OCI-LY7 (cell line): ENCODE data around the gene WRAP73. TPM values are rescaled to one million over a fixed set of nuclear protein-coding genes. Genes with fewer than 3 reads are reported as not detected.

Experiments
- BruUV-seq: library from RNA; stranded (reverse); fragments of 400-500 nt; replicated peaks from 2 replicates; lab custom pipeline; 2021; lab: Mats Ljungman, UMichigan
- CTCF ChIA-PET: fragments of 300-600 bp; sonication (Branson Sonifier 250); formaldehyde crosslinking; loops from one replicate; lab custom pipeline; 2022; ENCODE audit warnings: antibody characterized with exemption; ENCODE audit not compliant: unreplicated experiment; lab: Charles Lee
- POLR2A ChIA-PET: fragments of 300-600 bp; sonication (Branson Sonifier 250); formaldehyde crosslinking; loops from one replicate; lab custom pipeline; 2022; ENCODE audit warnings: antibody characterized with exemption; lab: Charles Lee
- DNase-seq: peaks from one replicate; pipeline ENCODE4 v3.0.0-alpha.2; 2015; ENCODE audit warnings: low spot score
- H2AFZ ChIP-seq: fragments of 200-600 bp; sonication (generic), shearing (Covaris generic); 2 replicates; pipeline ENCODE4 v1.6.1; 2014; ENCODE audit warnings: mild to moderate bottlenecking, antibody characterized with exemption, low read length, moderate library complexity
- H3K27ac ChIP-seq: fragments of 200-600 bp; sonication (generic); 2 replicates; pipeline ENCODE4 v1.5.1; 2014; ENCODE audit warnings: mixed run types, low read depth, mild to moderate bottlenecking, moderate library complexity, low read length, inconsistent platforms; ENCODE audit not compliant: poor library complexity, severe bottlenecking
- H3K36me3 ChIP-seq: fragments of 200-600 bp; sonication (generic); 2 replicates; pipeline ENCODE4 v1.6.1; 2014; ENCODE audit warnings: mild to moderate bottlenecking, antibody characterized with exemption, low read length, moderate library complexity, mixed read lengths; ENCODE audit not compliant: insufficient read depth
- H3K4me1 ChIP-seq: fragments of 200-600 bp; sonication (generic); 2 replicates; pipeline ENCODE4 v1.5.1; 2014; ENCODE audit warnings: mild to moderate bottlenecking, low read length; ENCODE audit not compliant: insufficient read depth, poor library complexity, severe bottlenecking
- H3K4me2 ChIP-seq: fragments of 200-600 bp; sonication (generic); 2 replicates; pipeline ENCODE4 v1.6.1; 2014; ENCODE audit warnings: mild to moderate bottlenecking, low read length
- H3K4me3 ChIP-seq: fragments of 200-600 bp; sonication (generic); 2 replicates; pipeline ENCODE4 v1.5.1; 2014; ENCODE audit warnings: mild to moderate bottlenecking, low read depth, low read length; ENCODE audit not compliant: poor library complexity, severe bottlenecking
- H3K79me2 ChIP-seq: fragments of 200-600 bp; sonication (generic); 2 replicates; pipeline ENCODE4 v1.6.1; 2016; ENCODE audit warnings: low read depth, mild to moderate bottlenecking, low read length, moderate library complexity, mixed read lengths; ENCODE audit not compliant: insufficient read depth
- H3K9me2 ChIP-seq: fragments of 200-600 bp; sonication (generic); 2 replicates; pipeline ENCODE4 v1.6.1; 2016; ENCODE audit warnings: mild to moderate bottlenecking, low read length, mixed read lengths; ENCODE audit not compliant: insufficient read depth
- H3K9me3 ChIP-seq: fragments of 200-600 bp; sonication (generic); 2 replicates; pipeline ENCODE4 v1.6.1; 2014; ENCODE audit warnings: mild to moderate bottlenecking, mixed run types, low read length, mixed read lengths
- H4K20me1 ChIP-seq: fragments of 200-600 bp; sonication (generic); 2 replicates; pipeline ENCODE4 v1.6.1; 2014; ENCODE audit warnings: mild to moderate bottlenecking, antibody characterized with exemption, low read length, moderate library complexity, mixed read lengths; ENCODE audit not compliant: insufficient read depth
- EZH2phosphoT487 ChIP-seq: fragments of 200-600 bp; sonication (generic); IDR thresholded peaks from 2 replicates; pipeline ENCODE4 v1.6.1; 2018; ENCODE audit warnings: low read depth, borderline replicate concordance, mild to moderate bottlenecking, mixed run types, antibody characterized with exemption, low read length, moderate library complexity, mixed read lengths
- intact Hi-C: fragments of 100-400 bp; cut with micrococcal nuclease; formaldehyde crosslinking; loops from one replicate; pipeline ENCODE4 v1.10.0; 2022; ENCODE audit not compliant: unreplicated experiment
- total RNA-seq, 2 experiments: library from RNA; depleted of rRNA in 1 of 2; stranded (reverse); fragments of >200 nt in 1 of 2; shearing (Covaris generic) in 1 of 2; gene quantifications; 2 replicates each; pipeline ENCODE4 v1.2.3, GENCODE V29; 2014 to 2022
- TF ChIP-seq, protein P1 (sequence below): fragments of 200-600 bp; sonication (generic); conservative IDR thresholded peaks from 2 replicates; pipeline ENCODE4 v1.5.1; 2014; ENCODE audit warnings: mild to moderate bottlenecking, antibody characterized with exemption, low read length, moderate library complexity, mixed read lengths

Gene WRAP73
- total RNA-seq, 2 experiments from 2014 or later, result 34.7 to 40.0 TPM

- POLR2A ChIA-PET, result no interaction called here
- Histone ChIP-seq H3K4me3 (no peak overlapping the region), H3K36me3 (peaks cover 55% of the 10 kb centered on the region), H3K9me3 (no peaks in the 10 kb centered on the region), H2AFZ (no peak overlapping the region), H4K20me1 (no peaks in the 10 kb centered on the region), H3K4me1 (no peaks in the 10 kb centered on the region), H3K27ac (no peak overlapping the region), H3K79me2 (no peaks in the 10 kb centered on the region), H3K9me2 (no peaks in the 10 kb centered on the region), H3K4me2 (no peak overlapping the region)
- intact Hi-C loops, result no loop called here
- TF ChIP-seq, protein P1, sequence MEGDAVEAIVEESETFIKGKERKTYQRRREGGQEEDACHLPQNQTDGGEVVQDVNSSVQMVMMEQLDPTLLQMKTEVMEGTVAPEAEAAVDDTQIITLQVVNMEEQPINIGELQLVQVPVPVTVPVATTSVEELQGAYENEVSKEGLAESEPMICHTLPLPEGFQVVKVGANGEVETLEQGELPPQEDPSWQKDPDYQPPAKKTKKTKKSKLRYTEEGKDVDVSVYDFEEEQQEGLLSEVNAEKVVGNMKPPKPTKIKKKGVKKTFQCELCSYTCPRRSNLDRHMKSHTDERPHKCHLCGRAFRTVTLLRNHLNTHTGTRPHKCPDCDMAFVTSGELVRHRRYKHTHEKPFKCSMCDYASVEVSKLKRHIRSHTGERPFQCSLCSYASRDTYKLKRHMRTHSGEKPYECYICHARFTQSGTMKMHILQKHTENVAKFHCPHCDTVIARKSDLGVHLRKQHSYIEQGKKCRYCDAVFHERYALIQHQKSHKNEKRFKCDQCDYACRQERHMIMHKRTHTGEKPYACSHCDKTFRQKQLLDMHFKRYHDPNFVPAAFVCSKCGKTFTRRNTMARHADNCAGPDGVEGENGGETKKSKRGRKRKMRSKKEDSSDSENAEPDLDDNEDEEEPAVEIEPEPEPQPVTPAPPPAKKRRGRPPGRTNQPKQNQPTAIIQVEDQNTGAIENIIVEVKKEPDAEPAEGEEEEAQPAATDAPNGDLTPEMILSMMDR, result no peak
- no peak for TF ChIP-seq EZH2phosphoT487
- BruUV-seq, result no TSS peak
- CTCF ChIA-PET, result no interaction called here
- no peak for DNase-seq
Observed at GRCh38 chr1:3632716-3633343, 17.1 kb downstream of the WRAP73 start.

- TF ChIP-seq, protein P1, result no peak
- no peak for TF ChIP-seq EZH2phosphoT487
- no peaks in the 10 kb centered on the region for H3K9me2 ChIP-seq
- H3K79me2 ChIP-seq, result no peaks in the 10 kb centered on the region
- no peak overlapping the region for H3K4me2 ChIP-seq
- POLR2A ChIA-PET, result no interaction called here
- no peak overlapping the region for H3K27ac ChIP-seq
- no peaks in the 10 kb centered on the region for H4K20me1 ChIP-seq
- CTCF ChIA-PET, result no interaction called here
- no peaks in the 10 kb centered on the region for H3K4me1 ChIP-seq
- H3K36me3 ChIP-seq, result peaks cover 55% of the 10 kb centered on the region
- H3K9me3 ChIP-seq, result no peaks in the 10 kb centered on the region
- no TSS peak for BruUV-seq
- no peak overlapping the region for H2AFZ ChIP-seq
- H3K4me3 ChIP-seq, result no peak overlapping the region
- intact Hi-C loops, result no loop called here
- DNase-seq, result no peak
Observed at GRCh38 chr1:3632298-3632697, 17.6 kb downstream of the WRAP73 start.
